PFSK-1 (cell line): ENCODE data around the gene FADS1.

Experiments used
- FOXP2 ChIP-seq: optimal IDR thresholded peaks from 2 replicates; pipeline ENCODE3; 2011; ENCODE audit warnings: borderline replicate concordance, control low read depth, inconsistent platforms; ENCODE audit not compliant: insufficient read depth; ENCODE audit errors: extremely low read length, extremely low read depth
- POLR2AphosphoS5 ChIP-seq: IDR thresholded peaks from 2 replicates; pipeline ENCODE4 v1.6.1; 2012; ENCODE audit warnings: low read depth, mild to moderate bottlenecking, control low read depth, low read length, moderate library complexity
- REST ChIP-seq, 2 experiments: IDR thresholded peaks; 2 replicates each; pipeline versions ENCODE4 v1.6.1 to v1.8.0; 2011 to 2012; ENCODE audit warnings: low read depth in 2 of 2, low read length in 2 of 2, control low read depth in 1 of 2, inconsistent platforms in 1 of 2, mild to moderate bottlenecking in 1 of 2, moderate library complexity in 1 of 2; ENCODE audit not compliant: insufficient read depth in 1 of 2
- SIN3A ChIP-seq: IDR thresholded peaks from 2 replicates; pipeline ENCODE4 v1.6.1; 2012; ENCODE audit warnings: mild to moderate bottlenecking, low read length, moderate library complexity, borderline replicate concordance; ENCODE audit not compliant: insufficient read depth
- TAF1 ChIP-seq: IDR thresholded peaks from 2 replicates; pipeline ENCODE4 v1.6.1; 2012; ENCODE audit warnings: low read length, control low read depth, borderline replicate concordance; ENCODE audit not compliant: insufficient read depth

- TF ChIP-seq REST (IDR thresholded peaks at IDR 0.05; ENCODE audit: insufficient read depth in 1 of 2, low read depth in 2 of 2, low read length in 2 of 2): no peak
- no peak for TF ChIP-seq POLR2AphosphoS5
- TF ChIP-seq TAF1: no peak
- no peak for TF ChIP-seq SIN3A
- TF ChIP-seq FOXP2: no peak
Observed at GRCh38 chr11:61803889-61804647, 12.7 kb downstream of the FADS1 start.
